Activated CD4-positive, alpha-beta T cell treated with anti-CD3 and anti-CD28 coated beads for 36 hours (primary cell): ENCODE results near the gene FADS2. TPM values are rescaled to one million over a fixed set of nuclear protein-coding genes. Genes with fewer than 3 reads are reported as not detected.
A peak's percentile ranks its signal among the peaks of the same experiment; 100 is the strongest.

ENCODE experiments used
- ATAC-seq: fragments of 200-7000 bp; cut with Tn5 transposase; one replicate; pipeline ENCODE4 v1.10.0; 2021; ENCODE audit warnings: mild to moderate bottlenecking, moderate library complexity
- CTCF ChIA-PET: fragments of 350-600 bp; sonication (Branson Sonifier 250); formaldehyde crosslinking; loops from one replicate; lab custom pipeline; 2021; ENCODE audit warnings: antibody characterized with exemption; lab: Charles Lee
- POLR2A ChIA-PET: fragments of 350-600 bp; sonication (Branson Sonifier 250); formaldehyde crosslinking; loops from one replicate; lab custom pipeline; 2021; ENCODE audit warnings: antibody characterized with exemption, inconsistent platforms; lab: Charles Lee
- DNase-seq: peaks from one replicate; pipeline ENCODE4 v3.0.0-alpha.2; 2020
- H3K27ac Mint-ChIP-seq: one replicate; pipeline ENCODE4 v1.8.0; 2021; ENCODE audit warnings: mixed read lengths
- H3K27me3 Mint-ChIP-seq: one replicate; pipeline ENCODE4 v1.8.0; 2021; ENCODE audit warnings: mixed read lengths
- H3K36me3 Mint-ChIP-seq: one replicate; pipeline ENCODE4 v1.8.0; 2021; ENCODE audit warnings: low read depth, mixed read lengths
- H3K4me1 Mint-ChIP-seq: one replicate; pipeline ENCODE4 v1.8.0; 2021; ENCODE audit warnings: mixed read lengths
- H3K4me3 Mint-ChIP-seq: one replicate; pipeline ENCODE4 v1.8.0; 2021; ENCODE audit warnings: mild to moderate bottlenecking, moderate library complexity, mixed read lengths
- H3K9me3 Mint-ChIP-seq: one replicate; pipeline ENCODE4 v1.8.0; 2021; ENCODE audit warnings: low read depth, mixed read lengths
- intact Hi-C, 2 experiments: fragments of 100-400 bp; cut with DNase I in 1 of 2; cut with micrococcal nuclease in 1 of 2; formaldehyde crosslinking; loops; one replicate each; pipeline versions ENCODE4 v1.14.2 to v1.15.1; 2022 to 2024; cut with DNase I, micrococcal nuclease
- total RNA-seq, 2 experiments: library from RNA; stranded (reverse); gene quantifications; one replicate each; pipeline ENCODE4 v1.2.3, GENCODE V29; 2021

FADS2 gene
- total RNA-seq, 2 experiments from 2014 or later = 51.0 to 58.4 TPM

GRCh38 chr11:61784506-61784805, 43.6 kb upstream of the FADS2 start:
- H3K4me1 Mint-ChIP-seq = no peaks in the 10 kb centered on the region
- ATAC-seq = no peak
- H3K36me3 Mint-ChIP-seq = peaks cover 15% of the 10 kb centered on the region
- intact Hi-C loops = no loop called here
- no peak overlapping the region for H3K27ac Mint-ChIP-seq
- POLR2A ChIA-PET = no interaction called here
- H3K9me3 Mint-ChIP-seq = no peaks in the 10 kb centered on the region
- CTCF ChIA-PET = interaction anchor here (0.6 to 1.5 kb wide), 2 partner anchors 12 to 82 kb away, joined by 3 read pairs; no protein-coding TSS in a partner anchor
- H3K27me3 Mint-ChIP-seq = no peaks in the 10 kb centered on the region
- H3K4me3 Mint-ChIP-seq = no peak overlapping the region
- no peak for DNase-seq

GRCh38 chr11:61785837-61786402, 42.2 kb upstream of the FADS2 start:
- intact Hi-C loops = no loop called here
- Mint-ChIP-seq H3K9me3 (no peaks in the 10 kb centered on the region), H3K36me3 (peaks cover 22% of the 10 kb centered on the region), H3K4me3 (no peak overlapping the region), H3K27me3 (no peaks in the 10 kb centered on the region), H3K4me1 (peaks cover 8% of the 10 kb centered on the region), H3K27ac (no peak overlapping the region)
- ATAC-seq (no peak), DNase-seq (no peak)
- CTCF ChIA-PET = interaction anchor here (0.6 to 2.8 kb wide), 3 partner anchors 11 to 154 kb away, joined by 3 to 17 read pairs (median 3); no protein-coding TSS in a partner anchor
- POLR2A ChIA-PET = no interaction called here

DNA sequence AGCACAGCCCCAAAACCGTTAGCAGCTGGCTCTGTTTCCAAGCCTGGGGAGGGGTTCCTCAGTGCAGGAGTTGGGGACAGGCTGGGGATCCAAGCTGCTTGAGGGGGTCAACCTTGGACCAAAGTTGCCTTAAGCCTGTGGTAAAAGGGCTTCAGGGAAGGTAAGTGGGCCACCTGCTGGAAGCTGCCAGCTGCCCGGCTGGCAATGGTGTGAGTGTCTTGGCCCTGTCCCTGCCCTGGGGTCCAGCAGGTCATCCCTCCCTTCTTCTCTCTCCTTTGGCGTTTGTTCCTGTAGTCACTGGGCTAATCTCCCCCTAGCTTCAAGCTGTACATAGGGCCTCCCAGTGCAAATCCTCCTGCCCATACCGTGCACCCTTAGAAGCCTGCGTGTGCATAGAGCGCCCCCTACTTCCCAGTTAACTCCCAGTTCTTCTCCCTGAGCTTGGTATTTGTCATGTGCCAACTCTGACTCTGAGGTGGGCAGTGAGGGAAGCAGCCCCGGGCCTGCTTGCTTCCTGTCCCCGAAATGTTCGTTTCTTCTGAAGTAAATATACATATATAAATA, 40.1 kb upstream of the FADS2 start:
- ChIA-PET CTCF (interaction anchor here (0.6 to 2.8 kb wide), 4 partner anchors 9 to 784 kb away, joined by 3 to 17 read pairs (median 4); no protein-coding TSS in a partner anchor), POLR2A (no interaction called here)
- peak; percentile 39 for DNase-seq
- Mint-ChIP-seq H3K9me3 (no peaks in the 10 kb centered on the region), H3K4me1 (peaks cover 16% of the 10 kb centered on the region), H3K36me3 (peaks cover 28% of the 10 kb centered on the region), H3K27me3 (no peaks in the 10 kb centered on the region), H3K27ac (no peak overlapping the region), H3K4me3 (no peak overlapping the region)
- ATAC-seq = no peak
- intact Hi-C loops = loop anchor here in 1 of 2 experiments (1.0 kb wide), 1 partner anchor 41 kb away; no protein-coding TSS in a partner anchor

GRCh38 chr11:61791737-61792309, 36.3 kb upstream of the FADS2 start:
- H3K9me3 Mint-ChIP-seq = no peaks in the 10 kb centered on the region
- ChIA-PET POLR2A (interaction anchor here (0.6 to 1.4 kb wide), 4 partner anchors 23 to 250 kb away, joined by 3 to 5 read pairs (median 4); no protein-coding TSS in a partner anchor), CTCF (interaction anchor here (0.7 to 9.4 kb wide), 5 partner anchors 22 to 596 kb away, joined by 3 to 115 read pairs (median 3); partner anchors contain the start of gene FADS1)
- H3K27ac Mint-ChIP-seq = peak overlapping the region; percentile 98
- H3K4me3 Mint-ChIP-seq = peak overlapping the region; percentile 92
- H3K36me3 Mint-ChIP-seq = peaks cover 47% of the 10 kb centered on the region
- intact Hi-C loops = loop anchor here (1.0 to 5.0 kb wide), 14 partner anchors 15 to 935 kb away; partner anchors contain the start of genes INCENP (in 2 of the 2), CPSF7 (in 1 of the 2), FADS1 (in 1 of the 2) and FADS3 (in 1 of the 2)
- H3K4me1 Mint-ChIP-seq = peaks cover 39% of the 10 kb centered on the region
- H3K27me3 Mint-ChIP-seq = no peaks in the 10 kb centered on the region
- ATAC-seq (peak; percentile 54), DNase-seq (peak; percentile 73)

DNA sequence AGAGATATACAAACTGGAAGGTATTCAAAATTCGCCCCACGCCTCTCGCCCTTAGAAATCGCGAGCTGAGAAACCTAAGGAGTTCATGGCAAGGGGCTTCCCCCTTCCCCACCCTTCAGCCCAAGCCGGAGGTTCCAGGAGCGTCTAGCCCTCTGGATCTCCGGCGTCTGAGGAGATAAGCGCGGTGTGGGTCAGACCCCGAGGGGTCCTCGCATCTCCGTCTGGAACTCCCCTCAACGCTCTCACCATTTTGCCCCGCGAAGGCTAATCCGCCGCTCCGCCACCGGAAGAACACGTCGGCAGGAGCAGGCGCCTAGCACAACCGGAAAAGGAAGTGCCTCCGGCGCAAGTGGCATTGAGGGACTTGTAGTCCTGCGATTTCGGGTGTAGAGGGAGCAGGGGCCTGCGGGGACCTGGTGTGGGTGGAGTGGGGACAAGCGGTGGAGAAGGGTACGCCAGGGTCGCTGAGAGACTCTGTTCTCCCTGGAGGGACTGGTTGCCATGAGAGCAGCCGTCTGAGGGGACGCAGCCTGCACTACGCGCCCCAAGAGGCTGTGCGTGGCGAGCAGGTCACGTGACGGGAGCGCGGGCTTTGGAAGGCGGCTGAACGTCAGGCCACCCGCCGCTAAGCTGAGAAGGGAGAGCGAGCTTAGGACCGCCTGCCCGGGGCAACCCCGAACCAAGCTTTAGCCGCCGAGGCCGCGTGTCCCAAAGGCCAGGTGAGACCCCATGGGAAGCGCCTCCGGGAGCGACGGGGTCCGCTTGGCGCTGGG, 35.6 kb upstream of the FADS2 start, which contains the start of the genes FEN1 and TMEM258:
FEN1 (plus strand) TSS at position 602 of the 773 bp plus-strand sequence. CDS start 2,451 bp downstream, outside the sequence.
TMEM258 (minus strand) TSS at position 290 of the 773 bp plus-strand sequence; CDS start at position 249, 41 bp downstream.
- CTCF ChIA-PET = interaction anchor here (0.6 to 9.4 kb wide), 12 partner anchors 9 to 595 kb away, joined by 3 to 115 read pairs (median 4); partner anchors contain the start of gene FADS1
- Mint-ChIP-seq H3K4me1 (peaks cover 44% of the 10 kb centered on the region), H3K27ac (peak within 1 kb of the TSS; percentile 98), H3K36me3 (peaks cover 53% of the 10 kb centered on the region), H3K9me3 (no peaks in the 10 kb centered on the region), H3K4me3 (peak within 1 kb of the TSS; percentile 92), H3K27me3 (no peaks in the 10 kb centered on the region)
- intact Hi-C loops = loop anchor here (1.0 to 5.0 kb wide), 14 partner anchors 15 to 935 kb away; partner anchors contain the start of genes INCENP (in 2 of the 2), CPSF7 (in 1 of the 2), FADS1 (in 1 of the 2) and FADS3 (in 1 of the 2)
- ATAC-seq = peak; percentile 88
- POLR2A ChIA-PET = interaction anchor here (0.6 to 1.8 kb wide), 5 partner anchors 11 to 107 kb away, joined by 3 to 5 read pairs (median 4); no protein-coding TSS in a partner anchor
- DNase-seq = peak; percentile 94

- intact Hi-C loops = loop anchor here (2.0 to 5.0 kb wide), 3 partner anchors 24 to 934 kb away; partner anchors contain the start of genes FADS1 (in 1 of the 2), HNRNPUL2 (in 1 of the 2), INCENP (in 1 of the 2) and TTC9C (in 1 of the 2)
- peaks cover 44% of the 10 kb centered on the region for H3K4me1 Mint-ChIP-seq
- H3K27ac Mint-ChIP-seq = peak overlapping the region; percentile 98
- DNase-seq (peak; percentile 22), ATAC-seq (peak; percentile 33)
- peak overlapping the region; percentile 92 for H3K4me3 Mint-ChIP-seq
- H3K27me3 Mint-ChIP-seq = no peaks in the 10 kb centered on the region
- POLR2A ChIA-PET = interaction anchor here (0.6 to 1.8 kb wide), 4 partner anchors 11 to 106 kb away, joined by 3 to 5 read pairs (median 3); no protein-coding TSS in a partner anchor
- H3K9me3 Mint-ChIP-seq = no peaks in the 10 kb centered on the region
- CTCF ChIA-PET = interaction anchor here (0.6 to 9.4 kb wide), 11 partner anchors 9 to 289 kb away, joined by 3 to 115 read pairs (median 4); partner anchors contain the start of gene FADS1
- H3K36me3 Mint-ChIP-seq = peaks cover 51% of the 10 kb centered on the region
Measured at GRCh38 chr11:61793083-61793828, 34.8 kb upstream of the FADS2 start.

GRCh38 chr11:61793829-61794204, 34.3 kb upstream of the FADS2 start:
- POLR2A ChIA-PET = interaction anchor here (1.0 to 1.8 kb wide), 2 partner anchors 21 to 34 kb away, joined by 3 to 5 read pairs; no protein-coding TSS in a partner anchor
- H3K36me3 Mint-ChIP-seq = peaks cover 53% of the 10 kb centered on the region

GRCh38 chr11:61794579-61794978, 33.5 kb upstream of the FADS2 start:
- no peak for DNase-seq
- no peak for ATAC-seq
- Mint-ChIP-seq H3K4me1 (peaks cover 44% of the 10 kb centered on the region), H3K27ac (no peak overlapping the region), H3K9me3 (no peaks in the 10 kb centered on the region), H3K27me3 (no peaks in the 10 kb centered on the region), H3K36me3 (peaks cover 52% of the 10 kb centered on the region), H3K4me3 (peak overlapping the region; percentile 38)
- ChIA-PET CTCF (interaction anchor here (0.6 to 9.4 kb wide), 3 partner anchors 20 to 157 kb away, joined by 3 to 115 read pairs (median 3); partner anchors contain the start of gene FADS1), POLR2A (interaction anchor here (1.8 kb wide), 1 partner anchor 21 kb away, joined by 5 read pairs; no protein-coding TSS in a partner anchor)
- intact Hi-C loops = loop anchor here (5.0 kb wide), 2 partner anchors 328 to 933 kb away; partner anchors contain the start of genes HNRNPUL2 (in 1 of the 2), INCENP (in 1 of the 2) and TTC9C (in 1 of the 2)

More at GRCh38 chr11:61793829-61794204, 34.3 kb upstream of the FADS2 start:
- H3K27ac Mint-ChIP-seq = peak overlapping the region; percentile 89
- H3K4me1 Mint-ChIP-seq = peaks cover 44% of the 10 kb centered on the region
- CTCF ChIA-PET = interaction anchor here (0.6 to 9.4 kb wide), 6 partner anchors 8 to 288 kb away, joined by 3 to 115 read pairs (median 4); partner anchors contain the start of gene FADS1
- peak overlapping the region; percentile 92 for H3K4me3 Mint-ChIP-seq
- DNase-seq = no peak
- intact Hi-C loops = loop anchor here (2.0 to 5.0 kb wide), 3 partner anchors 23 to 933 kb away; partner anchors contain the start of genes FADS1 (in 1 of the 2), HNRNPUL2 (in 1 of the 2), INCENP (in 1 of the 2) and TTC9C (in 1 of the 2)
- no peaks in the 10 kb centered on the region for H3K27me3 Mint-ChIP-seq
- H3K9me3 Mint-ChIP-seq = no peaks in the 10 kb centered on the region
- no peak for ATAC-seq

DNA sequence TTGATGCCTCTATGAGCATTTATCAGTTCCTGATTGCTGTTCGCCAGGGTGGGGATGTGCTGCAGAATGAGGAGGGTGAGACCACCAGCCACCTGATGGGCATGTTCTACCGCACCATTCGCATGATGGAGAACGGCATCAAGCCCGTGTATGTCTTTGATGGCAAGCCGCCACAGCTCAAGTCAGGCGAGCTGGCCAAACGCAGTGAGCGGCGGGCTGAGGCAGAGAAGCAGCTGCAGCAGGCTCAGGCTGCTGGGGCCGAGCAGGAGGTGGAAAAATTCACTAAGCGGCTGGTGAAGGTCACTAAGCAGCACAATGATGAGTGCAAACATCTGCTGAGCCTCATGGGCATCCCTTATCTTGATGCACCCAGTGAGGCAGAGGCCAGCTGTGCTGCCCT, 32.6 kb upstream of the FADS2 start:
- Mint-ChIP-seq H3K4me3 (peak overlapping the region; percentile 38), H3K9me3 (no peaks in the 10 kb centered on the region), H3K4me1 (peaks cover 40% of the 10 kb centered on the region), H3K27me3 (no peaks in the 10 kb centered on the region), H3K36me3 (peaks cover 52% of the 10 kb centered on the region), H3K27ac (no peak overlapping the region)
- ChIA-PET POLR2A (interaction anchor here (0.6 kb wide), 1 partner anchor 339 kb away, joined by 4 read pairs; no protein-coding TSS in a partner anchor), CTCF (interaction anchor here (0.7 to 9.4 kb wide), 7 partner anchors 19 to 350 kb away, joined by 3 to 115 read pairs (median 3); partner anchors contain the start of gene FADS1)
- intact Hi-C loops = loop anchor here in 1 of 2 experiments (5.0 kb wide), 1 partner anchor 102 kb away; no protein-coding TSS in a partner anchor
- DNase-seq = no peak
- no peak for ATAC-seq
